Heart left ventricle (tissue), 16 donors: ENCODE measurements around the gene MGLL. TPM values are rescaled to one million over a fixed set of nuclear protein-coding genes. Genes with fewer than 3 reads are reported as not detected.

Source experiments
- ATAC-seq, 4 donors: fragments of 200-7000 bp; cut with Tn5 transposase; one replicate each; pipeline ENCODE4 v1.9.1; 2020 to 2022; ENCODE audit warnings: moderate library complexity in 4 of 4, mild to moderate bottlenecking in 3 of 4, moderate number of reproducible peaks in 1 of 4
- DNase-seq, 5 donors: peaks; one replicate each; pipeline ENCODE4 v3.0.0-alpha.2; 2020
- H3K27ac ChIP-seq, 12 donors: fragments of 200-600 bp; sonication (generic) in 4 of 12; one replicate each; pipeline versions ENCODE4 v1.5.0 to v1.8.0; 2016 to 2022; ENCODE audit warnings: mild to moderate bottlenecking in 2 of 12
- H3K27me3 ChIP-seq, 9 donors: fragments of 200-600 bp; sonication (generic) in 2 of 9; one replicate each; pipeline versions ENCODE4 v1.5.1 to v1.8.0; 2016 to 2022; ENCODE audit warnings: mild to moderate bottlenecking in 3 of 9
- H3K36me3 ChIP-seq, 9 donors: fragments of 200-600 bp; sonication (generic) in 2 of 9; one replicate each; pipeline versions ENCODE4 v1.5.0 to v1.8.0; 2018 to 2022; ENCODE audit warnings: mild to moderate bottlenecking in 2 of 9
- H3K4me1 ChIP-seq, 12 donors: fragments of 200-600 bp; sonication (generic) in 4 of 12; one replicate each; pipeline versions ENCODE4 v1.5.0 to v1.8.0; 2016 to 2022; ENCODE audit warnings: mild to moderate bottlenecking in 3 of 12
- H3K4me3 ChIP-seq, 12 donors: fragments of 200-600 bp; sonication (generic) in 4 of 12; one replicate each; pipeline versions ENCODE4 v1.5.0 to v1.8.0; 2017 to 2022; ENCODE audit warnings: mild to moderate bottlenecking in 9 of 12, moderate library complexity in 4 of 12
- H3K9me3 ChIP-seq, 12 donors: fragments of 200-600 bp; sonication (generic) in 4 of 12; one replicate each; pipeline versions ENCODE4 v1.5.0 to v1.8.0; 2016 to 2022; ENCODE audit warnings: mild to moderate bottlenecking in 1 of 12
- CTCF ChIP-seq, 12 donors: fragments of 200-600 bp; sonication (generic) in 4 of 12; IDR thresholded peaks; one replicate each; pipeline versions ENCODE4 v1.5.0 to v1.8.0; 2018 to 2022; ENCODE audit warnings: antibody characterized with exemption in 12 of 12, mild to moderate bottlenecking in 5 of 12
- POLR2A ChIP-seq, 2 donors: fragments of 450-650 bp; IDR thresholded peaks; one replicate each; pipeline ENCODE4 v1.6.1; 2017; ENCODE audit warnings: antibody characterized with exemption in 2 of 2, mild to moderate bottlenecking in 2 of 2, moderate library complexity in 2 of 2
- WGBS, 4 donors: extraction: QIAGEN DNeasy Blood & Tissue Kit in 2 of 4; methylation state at CpG; one replicate each; pipeline versions ENCODE4 v1.1.5 to v1.1.7; 2013 to 2018; 5-methylcytosine and 5-hydroxymethylcytosine counted together
- intact Hi-C, 10 donors: fragments of 100-400 bp; cut with DNase I; formaldehyde crosslinking; loops; one replicate each; pipeline versions ENCODE4 v1.11.1 to v1.14.2; 2022
- polyA plus RNA-seq, 2 donors: library from polyadenylated mRNA; stranded (reverse); fragments of 200-250 nt; gene quantifications; one replicate each; pipeline ENCODE4 v1.2.3, GENCODE V29; 2013
- total RNA-seq, 9 donors: library from RNA; depleted of rRNA in 2 of 9; stranded (reverse); fragments of >200 nt in 2 of 9; fragmentation: NEBNext Ultra II Directional in 3 of 9; extraction: Animal tissue kit (Norgen Biotek cat#: 25700) in 3 of 9; gene quantifications; one replicate each; pipeline versions ENCODE4 v1.1.0 to v1.2.4, GENCODE V29; 2016 to 2023
- donor health status: ischemic (EF 13 %, LVEDD 7.1; RV severe dilation, severe dysfunction).
- donor health status: healthy with polysubstance abuse.
- donor health status: DM: no; HTN: yes; CAD: no.
- donor health status: DM: no; HTN: no; CAD: no.
- donor health status: ischemic (EF 25% LVEDD 6.9; RV normal size, moderate dysfunction).
- donor health status: ischemic (EF 25% LVEDD 5.7; RV mildly dilated, moderate dysfunction).
- donor health status: healthy.
- donor health status: DM: yes; HTN: yes; CAD: no.
- donor health status: ischemic (EF 35%, LVEDD 5.7; RV mildly dilated, moderate dysfunction).
- donor health status: nonischemic (EF 11% LVEDD 7.7; RV severe dilation, severe dysfunction).
- donor health status: DM: yes; HTN: yes; CAD: no.
- donor health status: PGD.
- donor health status: ischemic (EF 29% LVEDD 5.4; RV normal size, mild dysfunction).
- donor health status: nonischemic (EF 23%, LVEDD 6.1; RV moderate dilation, normal function).

MGLL gene
- total and polyA plus RNA-seq, 11 donors, result 38.5 to 119 (median 78.9) TPM

GRCh38 chr3:127741246-127741645 is 81.1 kb downstream of the MGLL start:
- DNase-seq, result no peak
- H3K4me1 ChIP-seq, result peaks cover 15 to 100% (median 86%) of the 10 kb centered on the region in 12 donors
- no peak overlapping the region for H3K4me3 ChIP-seq
- no peaks in the 10 kb centered on the region for H3K9me3 ChIP-seq
- ATAC-seq, result no peak
- intact Hi-C loops, result loop anchor here in 2 of 10 donors (2.0 to 10.0 kb wide), 2 partner anchors 40 to 74 kb away; no protein-coding TSS in a partner anchor
- no peak for TF ChIP-seq POLR2A (IDR thresholded peaks at IDR 0.05)
- no peak for TF ChIP-seq CTCF (IDR thresholded peaks at IDR 0.05)
- no peaks in the 10 kb centered on the region for H3K27me3 ChIP-seq
- H3K36me3 ChIP-seq, result peaks cover 0 to 9% (median 0%) of the 10 kb centered on the region in 9 donors
- WGBS, 4 donors, result 92 to 99% (median 95%) methylated on average over 7 to 8 of the region's 8 CpGs
- peak overlapping the region; percentile 73 to 95 (median 87) for H3K27ac ChIP-seq

- no peaks in the 10 kb centered on the region for H3K27me3 ChIP-seq
- intact Hi-C loops, result loop anchor here in 2 of 10 donors (2.0 to 10.0 kb wide), 2 partner anchors 40 to 74 kb away; no protein-coding TSS in a partner anchor
- 57 to 79% (median 67%) methylated on average over 20 of the region's 20 CpGs for WGBS, 4 donors
- H3K36me3 ChIP-seq, result peaks cover 0 to 7% (median 0%) of the 10 kb centered on the region in 9 donors
- peak; percentile 41 to 83 (median 64) for ATAC-seq
- H3K9me3 ChIP-seq, result no peaks in the 10 kb centered on the region
- peaks cover 15 to 100% (median 89%) of the 10 kb centered on the region in 12 donors for H3K4me1 ChIP-seq
- H3K27ac ChIP-seq, result peak overlapping the region; percentile 73 to 95 (median 87)
- TF ChIP-seq POLR2A (IDR thresholded peaks at IDR 0.05), result no peak
- TF ChIP-seq CTCF (IDR thresholded peaks at IDR 0.05), result no peak
- no peak overlapping the region for H3K4me3 ChIP-seq
- DNase-seq, result peak in 4 of 5 donors; percentile 51 to 76 (median 54)
These were observed 82.0 kb downstream of the MGLL start for GRCh38 chr3:127740136-127740915.

- peaks cover 19 to 100% (median 90%) of the 10 kb centered on the region in 12 donors for H3K4me1 ChIP-seq
- no peak for TF ChIP-seq POLR2A (IDR thresholded peaks at IDR 0.05)
- TF ChIP-seq CTCF (IDR thresholded peaks at IDR 0.05), result no peak
These were observed 82.8 kb downstream of the MGLL start for GRCh38 chr3:127739347-127740135.

More at GRCh38 chr3:127739347-127740135, 82.8 kb downstream of the MGLL start:
- no peaks in the 10 kb centered on the region for H3K36me3 ChIP-seq
- peak in 1 of 5 donors; percentile 11 for DNase-seq
- no peak overlapping the region for H3K4me3 ChIP-seq
- peak overlapping the region; percentile 73 to 95 (median 87) for H3K27ac ChIP-seq
- H3K27me3 ChIP-seq, result no peaks in the 10 kb centered on the region
- intact Hi-C loops, result loop anchor here in 2 of 10 donors (2.0 to 10.0 kb wide), 2 partner anchors 39 to 75 kb away; no protein-coding TSS in a partner anchor
- 70 to 81% (median 73%) methylated on average over 11 to 12 of the region's 12 CpGs for WGBS, 4 donors
- H3K9me3 ChIP-seq, result no peaks in the 10 kb centered on the region
- no peak for ATAC-seq
